ENCODE data around the gene BCL2. TPM values are rescaled to one million over a fixed set of nuclear protein-coding genes. Genes with fewer than 3 reads are reported as not detected.

The BCL2 gene
- total and polyA plus RNA-seq, 8 donors, result 6.3 to 11.3 (median 10.8) TPM

DNA sequence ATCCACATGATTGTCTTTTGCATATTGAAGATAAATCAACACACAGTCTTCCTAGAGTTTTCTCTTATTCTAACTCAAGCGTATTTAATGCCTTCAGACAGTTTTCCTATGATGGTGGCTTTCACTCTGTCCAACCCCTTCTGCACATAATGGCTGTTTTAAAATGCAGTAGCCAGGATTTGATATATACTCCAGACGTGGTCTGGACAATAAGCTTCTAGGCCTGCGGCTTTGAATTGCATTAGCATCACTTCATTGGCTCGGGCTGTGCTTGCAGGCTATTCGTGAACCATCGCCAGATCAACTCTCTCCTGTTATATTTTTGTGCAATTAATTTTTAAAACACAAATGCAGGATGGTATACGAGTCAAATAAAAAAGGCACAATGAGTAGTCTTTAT lies 235.3 kb downstream of the BCL2 start:
- intact Hi-C loops (cut with DNase I), result no loop called here
- TF ChIP-seq, protein P1, sequence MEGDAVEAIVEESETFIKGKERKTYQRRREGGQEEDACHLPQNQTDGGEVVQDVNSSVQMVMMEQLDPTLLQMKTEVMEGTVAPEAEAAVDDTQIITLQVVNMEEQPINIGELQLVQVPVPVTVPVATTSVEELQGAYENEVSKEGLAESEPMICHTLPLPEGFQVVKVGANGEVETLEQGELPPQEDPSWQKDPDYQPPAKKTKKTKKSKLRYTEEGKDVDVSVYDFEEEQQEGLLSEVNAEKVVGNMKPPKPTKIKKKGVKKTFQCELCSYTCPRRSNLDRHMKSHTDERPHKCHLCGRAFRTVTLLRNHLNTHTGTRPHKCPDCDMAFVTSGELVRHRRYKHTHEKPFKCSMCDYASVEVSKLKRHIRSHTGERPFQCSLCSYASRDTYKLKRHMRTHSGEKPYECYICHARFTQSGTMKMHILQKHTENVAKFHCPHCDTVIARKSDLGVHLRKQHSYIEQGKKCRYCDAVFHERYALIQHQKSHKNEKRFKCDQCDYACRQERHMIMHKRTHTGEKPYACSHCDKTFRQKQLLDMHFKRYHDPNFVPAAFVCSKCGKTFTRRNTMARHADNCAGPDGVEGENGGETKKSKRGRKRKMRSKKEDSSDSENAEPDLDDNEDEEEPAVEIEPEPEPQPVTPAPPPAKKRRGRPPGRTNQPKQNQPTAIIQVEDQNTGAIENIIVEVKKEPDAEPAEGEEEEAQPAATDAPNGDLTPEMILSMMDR (IDR thresholded peaks at IDR 0.05), result no peak
- Histone ChIP-seq H3K9me3 (peaks cover 0 to 7% of the 10 kb centered on the region in 2 donors), H3K36me3 (no peaks in the 10 kb centered on the region), H3K27me3 (no peaks in the 10 kb centered on the region), H3K4me3 (no peak overlapping the region), H3K27ac (no peak overlapping the region), H3K4me1 (peaks cover 0 to under 1% of the 10 kb centered on the region in 2 donors)
- no peak for DNase-seq
- ATAC-seq, result no peak

GRCh38 chr18:63083555-63083954 lies 236.0 kb downstream of the BCL2 start:
- Histone ChIP-seq H3K4me3 (no peak overlapping the region), H3K27ac (no peak overlapping the region), H3K9me3 (peaks cover 0 to 7% of the 10 kb centered on the region in 2 donors), H3K36me3 (no peaks in the 10 kb centered on the region), H3K4me1 (peaks cover 0 to 6% of the 10 kb centered on the region in 2 donors), H3K27me3 (no peaks in the 10 kb centered on the region)
- ATAC-seq (no peak), DNase-seq (no peak)
- TF ChIP-seq, protein P1 (IDR thresholded peaks at IDR 0.05), result no peak
- intact Hi-C loops (cut with DNase I), result no loop called here

GRCh38 chr18:63083020-63083531 lies 236.5 kb downstream of the BCL2 start:
- Histone ChIP-seq H3K36me3 (no peaks in the 10 kb centered on the region), H3K4me3 (no peak overlapping the region), H3K27me3 (no peaks in the 10 kb centered on the region), H3K4me1 (peaks cover 0 to 6% of the 10 kb centered on the region in 2 donors), H3K9me3 (peaks cover 0 to 7% of the 10 kb centered on the region in 2 donors), H3K27ac (no peak overlapping the region)
- ATAC-seq, result no peak
- TF ChIP-seq, protein P1 (IDR thresholded peaks at IDR 0.05), result no peak
- no peak for DNase-seq
- intact Hi-C loops (cut with DNase I), result no loop called here

- Histone ChIP-seq H3K9me3 (peaks cover 0 to 7% of the 10 kb centered on the region in 2 donors), H3K4me1 (peaks cover 0 to 6% of the 10 kb centered on the region in 2 donors), H3K36me3 (no peaks in the 10 kb centered on the region), H3K4me3 (no peak overlapping the region), H3K27ac (no peak overlapping the region), H3K27me3 (no peaks in the 10 kb centered on the region)
- no peak for DNase-seq
- TF ChIP-seq, protein P1 (IDR thresholded peaks at IDR 0.05), result no peak
- ATAC-seq, result no peak
- intact Hi-C loops (cut with DNase I), result no loop called here
Observed at GRCh38 chr18:63082366-63083019, 237.1 kb downstream of the BCL2 start.

- DNase-seq (no peak), ATAC-seq (peak; percentile 24)
- H3K27ac ChIP-seq, result no peak overlapping the region
- H3K27me3 ChIP-seq, result no peaks in the 10 kb centered on the region
- peaks cover 0 to 10% of the 10 kb centered on the region in 2 donors for H3K4me1 ChIP-seq
- peaks cover 0 to 7% of the 10 kb centered on the region in 2 donors for H3K9me3 ChIP-seq
- no peaks in the 10 kb centered on the region for H3K36me3 ChIP-seq
- intact Hi-C loops (cut with DNase I), result no loop called here
- TF ChIP-seq, protein P1 (IDR thresholded peaks at IDR 0.05), result no peak
- no peak overlapping the region for H3K4me3 ChIP-seq
Observed at GRCh38 chr18:63079114-63079513, 240.5 kb downstream of the BCL2 start.

Data from left lung (tissue), 10 donors.